Limb (tissue), 2 donors: ENCODE measurements around the gene SLC22A23.

Experiments used
- DNase-seq, 2 donors: peaks; one replicate each; pipeline ENCODE4 v3.0.0-alpha.2; 2016; ENCODE audit errors: extremely low spot score in 2 of 2

The SLC22A23 gene

DNA sequence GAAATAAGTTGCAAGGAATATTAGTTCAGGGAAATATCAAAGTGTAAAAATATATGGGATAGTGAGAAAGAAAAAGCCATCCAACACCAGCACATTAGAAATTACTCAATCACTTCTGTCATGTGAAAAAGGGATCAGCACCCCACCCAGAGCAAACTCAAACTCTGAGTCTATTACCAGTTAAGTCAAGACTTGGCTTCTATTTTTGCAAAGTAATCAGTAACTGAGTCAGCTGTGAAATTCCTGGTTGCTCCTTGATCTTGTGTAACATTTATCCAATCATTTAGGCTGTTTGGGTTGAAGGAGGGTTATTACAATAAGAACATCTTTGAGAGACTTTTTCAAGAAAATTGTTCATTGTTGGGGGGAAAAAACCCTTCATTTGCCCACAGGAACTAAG is 51.2 kb downstream of the SLC22A23 start:
- DNase-seq: no peak

GRCh38 chr6:3405182-3405518 is 51.7 kb downstream of the SLC22A23 start:
- DNase-seq: no peak

DNA sequence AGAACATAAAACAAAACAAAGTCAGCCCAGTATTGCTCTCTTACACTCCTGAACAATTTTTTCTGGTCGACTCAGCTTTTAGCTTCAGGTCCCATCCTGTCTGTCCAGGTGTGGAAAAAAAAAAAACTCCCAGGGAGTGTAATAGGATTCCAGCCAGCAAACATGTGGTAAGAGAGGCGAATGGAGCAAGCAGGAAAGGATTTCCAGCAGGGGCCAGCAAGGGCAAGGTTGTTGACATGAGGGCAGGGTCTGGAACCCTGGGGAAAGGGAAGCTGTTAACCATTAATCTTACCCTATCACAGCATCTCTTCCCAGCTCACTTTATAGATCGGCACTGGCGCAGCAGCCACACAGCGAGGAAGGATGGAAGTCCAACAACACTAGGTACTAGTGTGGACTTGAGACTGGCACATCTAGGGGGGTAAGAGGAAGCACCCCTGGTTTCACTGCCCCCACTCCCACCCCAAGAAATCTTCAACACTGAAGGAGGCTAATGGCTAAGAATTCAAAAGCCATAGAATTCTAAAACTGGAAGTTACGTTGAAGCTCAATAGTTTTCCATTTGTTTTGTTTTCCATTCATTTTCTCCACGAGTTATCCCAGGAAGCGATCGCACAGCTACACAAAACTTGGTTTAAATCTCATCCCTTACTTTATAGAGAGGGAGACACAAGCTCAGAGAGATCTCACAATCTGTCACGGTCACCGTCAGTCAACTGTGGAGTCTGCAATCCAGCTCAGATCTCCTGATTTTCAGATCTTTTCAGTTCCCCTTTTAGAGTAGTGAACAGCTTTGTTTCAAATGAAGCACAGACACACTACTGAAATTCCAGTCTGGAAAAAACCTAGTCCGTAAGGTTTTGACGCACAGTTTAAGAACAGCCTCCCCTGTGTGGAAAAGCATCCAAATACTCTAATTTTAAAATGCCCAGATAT is 53.3 kb downstream of the SLC22A23 start:
- no peak for DNase-seq

DNA sequence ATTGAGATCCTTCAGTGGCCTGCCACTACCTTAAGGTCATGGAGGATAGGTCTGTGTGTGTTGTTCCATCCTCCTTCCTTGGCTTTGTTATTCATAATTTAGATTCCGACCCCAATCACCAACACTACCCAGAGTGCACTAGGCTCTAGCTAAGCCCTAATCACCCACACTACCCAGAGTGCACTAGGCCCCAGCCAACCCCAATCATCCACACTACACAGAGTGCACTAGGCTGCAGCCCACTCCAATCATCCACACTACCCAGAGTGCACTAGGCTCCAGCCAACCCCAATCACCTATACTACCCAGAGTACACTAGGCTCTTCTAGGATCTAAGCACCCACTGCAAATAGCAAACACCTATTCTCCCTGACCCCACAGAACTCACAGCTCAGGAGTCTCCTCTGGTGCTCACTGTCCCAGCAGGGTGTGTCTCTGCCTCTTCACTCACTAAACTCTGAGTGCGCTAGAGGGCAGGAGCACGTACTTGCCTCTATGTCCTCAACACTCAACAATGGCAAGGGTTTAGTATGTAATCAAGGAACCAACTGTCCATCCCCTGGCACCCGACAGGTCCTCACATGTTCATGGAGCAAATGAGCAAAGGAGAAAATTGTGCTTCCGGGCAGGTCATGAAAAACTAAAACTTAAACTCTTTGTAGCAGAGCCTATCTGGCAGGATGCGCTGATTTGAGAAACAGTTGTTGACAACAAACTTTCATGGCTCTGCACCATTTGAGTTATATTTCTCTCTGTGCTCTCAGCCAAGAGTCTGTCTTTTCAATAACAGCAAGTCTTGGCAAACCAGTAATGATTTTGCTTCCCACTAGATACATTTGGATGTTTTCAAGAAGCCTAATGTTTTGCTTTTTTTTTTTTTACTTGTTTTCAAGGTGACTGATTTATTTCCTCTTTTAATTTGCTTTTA is 54.3 kb downstream of the SLC22A23 start:
- DNase-seq: no peak

DNA sequence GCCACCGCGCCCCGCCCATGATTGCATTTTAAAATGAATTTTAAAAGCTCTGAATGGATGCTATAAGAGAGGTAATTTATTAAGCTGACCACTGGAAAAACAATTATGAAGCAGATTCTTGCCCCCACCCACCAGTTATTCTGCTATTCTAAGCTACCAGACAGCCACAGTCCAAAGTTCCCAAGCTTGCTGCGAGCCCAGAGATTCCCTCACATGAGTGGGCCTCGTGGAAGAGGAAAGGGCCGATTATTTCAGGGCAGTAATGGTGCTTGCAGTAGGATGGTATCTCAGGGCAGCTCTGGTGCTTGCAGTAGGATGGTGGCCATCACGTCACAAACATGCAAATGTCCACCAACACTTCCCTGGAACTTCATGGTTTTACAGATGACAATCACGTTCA is 56.7 kb downstream of the SLC22A23 start:
- DNase-seq: no peak

GRCh38 chr6:3398755-3399696 is 57.8 kb downstream of the SLC22A23 start:
- DNase-seq: no peak

DNA sequence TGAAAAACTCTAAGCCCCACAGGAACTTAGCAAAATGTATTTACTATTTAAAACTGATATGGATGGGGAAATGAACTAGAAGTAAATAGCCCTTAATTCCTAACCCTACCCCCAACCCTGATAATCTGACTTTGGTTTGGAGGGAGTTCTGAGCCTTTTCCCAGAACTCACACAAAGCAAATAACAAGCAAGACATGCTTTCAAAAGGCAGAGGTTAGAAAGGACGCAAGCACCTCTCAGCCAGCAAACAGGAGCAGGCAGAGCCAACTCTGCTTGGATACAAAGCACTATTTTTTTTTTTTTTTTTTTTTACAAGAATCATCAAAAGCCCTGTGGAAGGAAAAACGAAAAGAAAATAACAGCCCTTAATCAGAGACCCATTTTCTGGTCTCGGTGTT is 58.7 kb downstream of the SLC22A23 start:
- DNase-seq: no peak

DNA sequence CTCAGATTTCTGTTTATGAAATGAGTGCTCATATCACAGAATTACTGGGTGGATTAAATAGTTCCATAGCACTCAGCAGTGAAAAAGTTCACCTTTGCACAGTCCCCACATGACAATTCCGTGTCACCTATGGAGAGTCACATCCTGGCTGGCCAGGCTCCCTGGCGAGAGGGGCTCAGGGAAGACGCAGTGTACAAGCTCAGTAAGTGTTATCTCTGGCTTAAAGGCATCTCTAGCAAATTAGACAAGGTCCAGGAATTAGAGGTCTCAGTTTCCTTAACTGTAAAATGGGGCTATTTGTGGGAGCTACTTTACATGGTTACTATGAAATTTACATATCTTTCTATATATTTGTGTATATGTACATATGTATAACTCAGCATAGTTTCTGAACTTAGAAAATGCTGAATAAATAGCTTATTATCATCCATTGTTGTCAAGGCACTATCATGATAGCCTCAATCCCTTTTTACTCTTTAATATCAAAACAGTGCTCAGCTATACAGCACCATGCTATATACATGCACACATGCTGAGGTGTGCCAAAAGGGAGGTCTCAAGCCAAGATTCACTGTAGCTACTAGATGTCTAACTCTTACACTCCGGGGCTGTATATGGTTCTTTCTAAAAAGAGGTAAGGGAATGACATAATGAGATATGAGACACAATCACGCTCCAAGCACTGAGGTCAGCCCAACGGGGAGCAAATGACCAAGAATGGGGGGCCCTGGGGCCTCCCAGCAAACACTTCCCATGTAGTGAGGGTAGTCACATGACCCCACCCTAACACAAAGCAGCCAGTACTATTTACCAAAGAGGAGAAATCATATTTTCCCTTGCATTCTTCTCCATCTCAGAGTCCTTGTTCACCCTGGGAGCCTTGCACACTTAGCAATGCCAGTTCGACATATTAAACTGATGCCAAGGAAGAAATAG is 59.4 kb downstream of the SLC22A23 start:
- no peak for DNase-seq

GRCh38 chr6:3396503-3397180 is 60.2 kb downstream of the SLC22A23 start:
- no peak for DNase-seq

- no peak for DNase-seq
Measured at GRCh38 chr6:3394671-3395070, 62.2 kb downstream of the SLC22A23 start.

DNA sequence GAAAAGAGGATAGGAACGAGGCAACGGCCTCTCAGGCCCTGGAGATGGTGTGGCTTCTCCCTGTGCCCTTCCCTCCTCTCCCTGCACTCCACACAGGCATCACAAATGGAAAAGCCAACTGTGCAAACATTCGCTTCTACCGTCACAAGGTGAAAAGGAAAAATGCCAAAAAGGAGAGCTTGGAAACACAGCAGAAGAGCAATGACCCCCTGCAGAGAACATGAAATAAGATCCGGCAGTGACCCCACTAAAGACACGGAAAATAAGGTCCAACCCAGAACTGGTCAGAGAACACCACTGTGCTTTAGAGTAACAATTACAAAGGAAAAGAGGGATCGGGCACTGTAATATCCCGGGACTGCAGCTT is 63.0 kb downstream of the SLC22A23 start:
- DNase-seq: no peak

GRCh38 chr6:3392930-3393835 is 63.7 kb downstream of the SLC22A23 start:
- DNase-seq: no peak

DNA sequence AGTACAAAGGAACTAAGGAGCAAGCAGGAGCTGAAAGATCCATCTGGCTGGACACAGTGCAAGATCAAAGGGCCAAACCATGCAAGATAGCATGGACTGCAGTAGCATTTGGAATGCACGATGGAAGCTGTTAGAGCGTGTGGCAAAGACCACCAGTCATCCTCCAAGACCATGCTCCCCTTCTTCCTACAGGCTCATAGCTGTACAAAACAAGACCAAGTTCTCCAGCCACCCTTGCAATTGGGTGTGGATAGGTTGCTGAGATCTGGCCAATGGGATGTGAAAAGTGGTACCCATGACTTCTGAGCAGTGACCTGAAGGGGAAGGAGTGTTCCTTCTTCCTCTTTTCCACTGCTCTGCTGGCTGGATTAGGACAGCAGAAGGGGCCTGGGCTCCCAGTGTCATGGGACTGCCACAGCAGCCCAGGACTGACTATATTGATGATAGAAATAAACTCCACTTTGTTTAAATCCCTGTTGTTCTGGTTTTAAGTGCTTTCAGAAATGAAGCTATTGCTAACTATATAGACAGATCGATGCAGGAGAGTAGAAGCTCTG is 64.9 kb downstream of the SLC22A23 start:
- DNase-seq: no peak

- no peak for DNase-seq
Measured at GRCh38 chr6:3390698-3391097, 66.2 kb downstream of the SLC22A23 start.

DNA sequence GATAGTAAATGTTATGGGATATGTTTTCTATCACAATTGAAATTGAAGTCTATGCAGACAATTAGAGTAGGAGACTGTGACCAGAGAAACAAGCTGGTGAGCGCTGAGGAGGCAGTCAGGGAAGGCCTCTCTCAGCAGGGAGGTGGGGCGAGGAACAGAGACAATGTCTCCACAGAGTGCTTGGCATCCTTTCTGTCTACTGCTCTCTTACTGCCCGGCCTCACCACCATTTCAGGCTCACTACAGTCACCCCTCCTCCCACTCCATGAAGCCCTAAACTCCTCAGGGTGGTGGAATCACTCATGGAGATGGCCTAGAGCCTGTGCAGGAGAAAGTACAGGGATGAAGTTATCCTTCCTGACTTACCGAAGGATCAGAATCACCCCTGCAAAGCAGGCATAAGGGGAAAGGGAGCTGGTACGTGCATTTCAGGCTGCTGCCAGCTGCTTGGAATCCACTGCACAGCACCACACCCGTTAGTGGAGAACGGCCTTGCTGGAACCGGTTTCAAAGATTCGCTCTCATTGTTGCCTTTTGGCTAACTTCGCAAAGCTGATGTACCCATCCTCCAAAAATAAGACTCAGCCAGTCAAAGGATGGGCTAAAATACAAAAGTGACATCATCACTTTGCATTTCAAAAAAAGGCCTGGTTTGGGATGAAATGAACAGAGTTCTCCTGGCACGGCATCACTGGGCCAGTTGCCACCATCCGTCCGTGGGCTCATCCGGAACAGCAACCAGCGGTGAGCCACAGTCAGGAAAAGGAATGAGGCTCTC is 67.3 kb downstream of the SLC22A23 start:
- peak in 1 of 2 donors; percentile 36 for DNase-seq

- DNase-seq: no peak
Measured at GRCh38 chr6:3388786-3389185, 68.1 kb downstream of the SLC22A23 start.

DNA sequence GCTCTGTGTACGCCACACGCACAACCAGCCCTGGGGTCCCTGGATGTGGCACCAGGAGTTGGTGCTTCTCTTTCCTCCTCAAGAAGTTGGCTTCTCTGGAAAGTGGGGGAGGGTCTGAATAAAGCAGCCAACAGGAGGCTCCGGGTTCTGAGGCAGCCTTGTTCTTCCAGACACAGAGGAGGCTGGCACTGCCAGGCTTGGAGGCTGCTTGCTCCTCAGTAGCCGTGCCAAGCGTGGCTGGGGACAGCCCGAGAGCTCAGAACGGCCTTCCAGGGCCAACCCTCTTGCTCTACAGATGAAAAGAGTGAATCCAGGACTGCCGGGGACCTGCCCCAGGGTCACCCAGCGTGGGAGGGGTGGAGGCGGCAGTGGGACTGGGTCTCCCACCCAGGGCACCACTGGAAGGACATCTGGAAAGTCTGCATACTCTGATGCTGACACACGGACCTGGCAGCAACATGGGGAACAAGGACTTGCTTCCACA is 70.4 kb downstream of the SLC22A23 start:
- DNase-seq: no peak
